MV-4-11 (cell line): ENCODE measurements around the gene NDUFAF3.

Experiments used
- DNase-seq: peaks from one replicate; lab custom pipeline; 2025; lab: John Stamatoyannopoulos, UW

NDUFAF3 gene

GRCh38 chr3:49017971-49018706, 3.8 kb upstream of the NDUFAF3 start, which contains the start of gene DALRD3:
DALRD3 (minus strand) TSS chr3:49018580; CDS start chr3:49018564, 16 bp downstream.
- DNase-seq: peak; percentile 65

DNA sequence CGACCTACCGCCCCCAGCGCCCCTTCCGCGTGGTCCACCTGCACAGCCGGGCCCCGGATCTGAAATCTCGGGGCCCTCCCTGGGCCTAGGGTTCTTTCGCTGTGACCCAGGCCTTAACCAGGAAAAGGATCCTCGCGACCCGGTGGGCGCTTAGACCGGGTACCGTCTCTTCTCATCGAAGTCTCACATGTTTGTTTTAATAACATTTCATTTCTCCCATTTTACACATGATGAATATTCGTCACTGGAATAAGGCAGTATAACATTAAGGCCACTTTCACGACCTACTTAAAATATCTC, 3.3 kb upstream of the NDUFAF3 start:
- peak; percentile 64 for DNase-seq

DNA sequence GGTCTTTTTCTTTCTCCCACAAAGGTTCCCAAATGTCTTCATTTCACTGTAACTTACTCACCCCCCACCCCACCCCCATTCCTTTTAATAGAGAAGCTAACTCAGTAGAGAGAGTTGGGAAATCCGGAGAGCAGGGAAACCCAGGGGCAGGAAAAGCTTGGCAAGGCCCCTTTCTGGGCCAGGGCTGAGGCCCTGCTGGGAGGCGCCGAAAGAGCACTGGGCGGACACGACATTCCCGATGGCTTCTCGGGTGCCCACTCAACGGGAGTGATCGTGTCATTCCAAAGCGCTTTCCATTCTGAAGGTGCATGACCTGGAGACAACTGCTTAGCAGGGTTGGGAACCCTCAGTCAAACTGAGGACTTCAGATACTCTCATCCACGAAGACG, 2.0 kb upstream of the NDUFAF3 start:
- DNase-seq: peak; percentile 67

DNA sequence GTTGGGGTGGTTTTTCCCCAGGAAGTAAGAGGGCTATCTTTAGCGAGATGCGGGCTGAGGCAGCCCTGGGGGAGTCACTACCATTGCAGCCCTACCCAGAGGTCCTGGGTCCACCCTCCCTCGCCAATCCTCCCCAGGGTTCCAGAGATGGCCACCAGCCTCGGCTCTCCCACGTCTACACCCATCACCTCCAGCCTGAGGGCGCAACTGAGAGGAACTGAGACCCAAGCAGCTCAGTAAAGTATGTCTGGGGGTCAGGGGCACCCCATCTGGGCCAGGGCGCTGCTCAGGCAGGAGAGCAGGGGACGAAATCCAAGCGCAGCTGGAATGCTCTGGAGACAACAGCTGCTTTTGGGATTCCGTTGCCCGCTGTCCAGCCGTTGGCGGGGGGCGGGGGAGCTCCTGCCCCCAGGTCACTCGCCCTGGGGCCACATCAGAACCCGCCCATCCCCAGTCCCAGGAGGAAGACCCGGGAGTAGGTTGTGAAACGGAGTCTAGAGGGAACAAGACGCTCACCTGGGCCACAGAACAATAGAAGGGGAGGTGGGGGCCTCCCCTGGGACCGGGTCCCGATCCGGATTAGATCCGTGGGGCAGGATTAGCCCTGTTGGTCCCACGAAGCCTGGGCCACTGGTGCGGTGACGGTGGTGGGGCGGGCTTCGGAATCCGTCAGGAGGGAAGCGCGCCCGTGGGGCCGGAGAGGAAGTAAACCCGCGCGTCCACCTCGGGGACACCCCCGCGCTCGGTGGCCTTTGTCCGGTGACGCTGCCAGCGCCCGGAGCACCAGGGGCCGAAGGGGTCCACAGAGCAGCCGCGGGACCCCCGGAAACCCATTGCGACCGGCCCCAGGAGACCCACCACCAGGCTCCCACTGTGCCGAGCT, 1.4 kb upstream of the NDUFAF3 start:
- peak; percentile 61 for DNase-seq

GRCh38 chr3:49021213-49021812, 608 bp upstream of the NDUFAF3 start:
- DNase-seq: peak; percentile 96

DNA sequence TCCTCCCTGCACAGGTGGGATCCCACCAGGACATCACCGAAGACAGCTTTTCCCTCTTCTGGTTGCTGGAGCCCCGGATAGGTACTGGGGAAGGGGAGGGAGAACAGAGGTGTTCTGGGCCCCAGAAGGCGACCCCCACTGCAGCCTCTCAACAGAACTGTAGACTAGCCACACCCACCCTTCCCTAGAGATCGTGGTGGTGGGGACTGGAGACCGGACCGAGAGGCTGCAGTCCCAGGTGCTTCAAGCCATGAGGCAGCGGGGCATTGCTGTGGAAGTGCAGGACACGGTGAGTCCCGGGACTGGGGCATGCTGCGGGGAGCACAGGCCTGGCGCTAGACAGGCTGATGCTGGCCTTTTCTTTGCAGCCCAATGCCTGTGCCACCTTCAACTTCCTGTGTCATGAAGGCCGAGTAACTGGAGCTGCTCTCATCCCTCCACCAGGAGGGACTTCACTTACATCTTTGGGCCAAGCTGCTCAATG, 809 bp downstream of the NDUFAF3 start:
- DNase-seq: peak; percentile 18

DNA sequence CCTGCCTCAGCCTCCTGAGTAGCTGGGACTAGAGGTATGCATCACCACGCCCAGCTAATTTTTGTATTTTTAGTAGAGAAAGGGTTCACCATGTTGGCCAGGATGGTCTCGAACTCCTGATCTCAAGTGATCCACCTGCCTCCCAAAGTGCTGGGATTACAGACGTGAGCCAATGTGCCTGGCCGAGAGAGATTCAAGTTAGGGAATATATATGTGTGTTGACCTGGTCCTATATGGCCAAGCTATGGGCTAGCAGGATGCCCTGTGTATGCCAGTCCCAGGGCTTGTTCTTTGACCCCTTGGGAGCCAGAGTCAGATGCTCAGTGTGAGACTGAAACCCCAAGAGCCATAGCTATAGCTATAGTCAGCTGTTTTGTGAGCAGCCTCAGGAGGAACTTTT, 1.9 kb downstream of the NDUFAF3 start:
- DNase-seq: no peak

- DNase-seq: no peak
Observed at GRCh38 chr3:49024449-49024848, 2.5 kb downstream of the NDUFAF3 start.

- peak; percentile 59 for DNase-seq
Observed at GRCh38 chr3:49025005-49025792, 3.3 kb downstream of the NDUFAF3 start.

DNA sequence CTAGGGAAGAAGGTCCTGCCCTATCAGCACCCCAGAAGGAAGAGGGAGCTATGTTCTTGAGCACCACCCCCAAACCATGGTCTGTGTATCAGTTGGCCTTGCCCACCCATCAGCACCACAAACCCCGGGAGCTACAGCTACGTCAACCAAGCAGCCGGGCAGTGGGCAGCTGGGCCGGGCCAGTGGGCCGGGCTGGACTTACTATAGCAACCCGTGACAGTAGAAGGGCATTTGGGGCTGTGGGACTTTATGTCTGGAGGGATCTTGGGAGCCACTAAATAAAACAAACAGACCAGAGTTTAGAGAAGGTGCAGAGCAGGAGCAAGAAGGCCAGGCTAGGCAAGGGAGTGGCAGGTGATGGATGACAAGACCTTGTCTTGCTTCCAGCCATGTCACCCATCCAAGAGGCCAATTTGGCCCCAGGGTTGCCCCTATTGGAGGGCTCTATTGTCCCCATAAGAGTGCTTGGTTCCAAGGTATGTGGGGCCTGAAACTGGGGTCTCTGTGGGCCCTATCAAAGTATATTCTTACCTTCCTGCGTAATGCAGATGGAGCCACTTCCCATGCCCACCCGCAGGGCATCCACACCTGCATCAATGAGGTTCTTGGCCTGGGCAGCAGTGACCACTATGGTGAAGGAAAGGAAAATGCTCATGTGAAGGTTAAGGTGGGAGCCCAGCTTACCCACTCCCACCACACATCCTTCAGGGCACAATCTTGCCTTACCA, 4.0 kb downstream of the NDUFAF3 start:
- DNase-seq: no peak

DNA sequence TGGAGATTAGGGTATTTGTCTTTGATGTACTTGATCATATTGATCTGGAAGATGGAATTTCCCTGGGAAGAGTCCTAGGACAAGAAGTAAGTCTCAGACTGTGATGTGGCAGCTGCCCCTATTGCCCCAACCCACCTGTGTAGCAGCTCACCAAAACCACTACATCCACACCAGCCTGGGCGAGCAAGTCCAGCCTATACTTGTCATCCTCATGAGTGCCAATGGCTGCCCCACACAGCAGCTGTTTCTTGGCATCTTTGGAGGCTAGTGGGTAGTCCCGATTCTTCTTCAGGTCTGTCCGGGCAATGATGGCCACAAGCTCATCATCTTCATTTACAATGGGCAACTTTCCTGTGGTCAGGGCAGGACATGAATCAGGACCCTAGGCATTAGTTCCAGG, 4.6 kb downstream of the NDUFAF3 start:
- DNase-seq: no peak

DNA sequence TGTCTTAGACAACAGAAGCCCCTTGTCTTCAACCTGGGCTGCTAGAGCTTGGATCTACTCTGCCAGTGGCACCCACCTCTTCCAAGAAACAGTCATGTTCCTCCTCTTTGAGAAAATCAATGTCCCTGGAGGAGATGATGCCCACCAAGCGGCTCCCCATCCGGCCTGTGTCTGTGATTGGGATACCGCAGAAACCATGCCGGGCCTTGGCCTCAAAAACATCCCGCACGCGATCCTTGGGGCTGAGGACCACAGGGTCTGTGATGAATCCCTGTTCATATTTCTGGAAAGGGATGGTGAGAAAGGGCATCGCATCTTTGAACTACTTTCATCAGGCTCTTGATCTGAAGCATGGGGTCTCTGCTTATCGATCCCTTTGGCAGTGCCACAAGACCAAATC, 5.7 kb downstream of the NDUFAF3 start:
- no peak for DNase-seq

- DNase-seq: no peak
Observed at GRCh38 chr3:49028298-49028672, 6.4 kb downstream of the NDUFAF3 start.

- DNase-seq: peak; percentile 90
Observed at GRCh38 chr3:49028673-49029562, 7.0 kb downstream of the NDUFAF3 start, which contains the start of gene IMPDH2. IMPDH2 (minus strand) TSS chr3:49029398; CDS start chr3:49029350, 48 bp downstream.

DNA sequence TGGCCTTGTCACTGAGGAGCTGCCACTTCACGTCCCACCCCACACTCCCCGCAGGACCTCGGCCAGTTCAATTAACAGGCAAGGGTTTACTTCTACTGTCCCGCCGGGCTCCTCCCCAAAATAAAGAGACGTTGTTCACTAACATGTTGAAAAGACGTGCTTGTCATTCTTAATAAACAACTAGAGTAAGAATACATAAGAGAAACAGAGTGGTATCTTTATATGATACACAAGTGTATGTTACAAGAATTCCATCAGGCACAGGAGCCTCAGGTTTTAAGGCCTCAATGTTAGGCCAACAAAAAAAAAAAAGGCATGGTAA, 7.6 kb downstream of the NDUFAF3 start:
- DNase-seq: no peak

DNA sequence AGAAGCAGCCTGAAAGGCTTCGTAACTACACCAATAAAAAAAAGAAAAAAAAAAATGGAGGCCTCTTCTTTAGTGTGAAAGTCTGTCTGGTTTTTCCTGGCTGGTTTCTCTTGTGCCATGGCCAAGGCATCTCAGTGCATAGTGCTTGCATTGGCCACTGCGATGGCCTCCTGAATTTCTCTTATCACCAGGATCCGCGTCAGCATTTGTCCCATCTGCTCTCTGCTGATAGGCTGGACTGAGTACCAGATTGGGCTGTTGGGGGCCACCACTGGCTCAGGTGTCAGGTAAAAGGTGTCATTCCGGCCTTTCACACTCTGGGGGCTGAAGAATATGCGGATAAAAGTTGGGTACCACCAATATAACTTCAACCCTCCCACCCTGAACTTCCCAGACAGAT, 8.4 kb downstream of the NDUFAF3 start:
- no peak for DNase-seq

- DNase-seq: no peak
Observed at GRCh38 chr3:49032646-49033304, 10.9 kb downstream of the NDUFAF3 start.

DNA sequence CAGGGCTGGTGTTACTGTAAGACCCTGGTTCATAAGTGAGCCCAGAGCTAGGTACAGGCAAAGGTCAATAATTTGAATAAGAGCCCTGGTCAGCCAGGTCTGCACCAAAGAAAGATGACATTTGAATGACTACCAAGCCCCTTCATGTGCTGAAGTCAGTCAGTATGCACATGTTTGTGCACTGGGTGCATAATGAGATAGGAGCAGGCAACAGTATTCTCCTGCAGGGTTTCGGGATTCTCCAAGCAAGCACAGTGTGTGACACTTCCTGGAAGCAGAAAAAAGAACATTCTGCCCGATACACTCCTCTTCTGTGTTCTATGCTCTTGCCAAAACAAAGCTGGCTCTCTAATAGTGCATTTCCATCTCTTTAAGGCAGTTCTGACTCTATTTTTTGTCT, 12.7 kb downstream of the NDUFAF3 start:
- no peak for DNase-seq

DNA sequence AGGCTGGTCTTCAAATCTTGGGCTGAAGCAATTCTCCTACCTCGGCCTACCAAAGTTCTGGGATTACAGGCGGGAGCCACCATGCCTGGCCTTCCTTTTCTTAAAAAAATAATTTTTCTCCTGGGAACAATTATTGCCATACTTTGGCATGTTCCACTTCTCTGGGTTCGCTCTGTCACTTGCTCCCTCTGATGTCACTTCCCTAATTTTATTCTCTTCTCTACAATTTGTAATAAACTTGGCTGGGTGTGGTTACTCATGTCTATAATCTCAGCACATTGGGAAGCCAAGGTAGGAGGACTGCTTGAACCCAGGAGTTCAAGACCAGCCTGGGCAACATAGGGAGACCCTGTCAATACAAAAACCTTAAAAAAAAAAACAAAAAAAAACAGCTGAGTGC, 13.4 kb downstream of the NDUFAF3 start:
- DNase-seq: peak; percentile 12

DNA sequence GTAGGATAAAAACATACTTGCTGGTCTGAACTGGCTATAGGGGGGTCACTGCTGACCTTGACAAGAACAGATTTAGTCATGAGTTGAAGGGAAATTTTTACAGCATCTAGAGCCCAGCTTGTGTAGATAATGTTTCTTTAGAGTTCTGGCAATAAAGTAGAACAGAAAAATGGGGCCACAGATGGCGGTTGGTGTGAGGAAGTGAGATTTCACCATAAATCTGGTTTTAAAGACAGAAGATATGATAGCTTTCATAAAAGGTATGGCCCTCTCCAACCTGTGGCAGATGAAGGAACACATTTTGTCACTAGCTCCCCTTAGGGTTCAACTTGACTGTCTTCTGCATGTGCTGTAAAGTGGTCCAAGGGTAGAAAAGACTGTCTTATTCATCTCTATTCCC, 31.6 kb downstream of the NDUFAF3 start:
- peak; percentile 17 for DNase-seq
